ENCODE data around the gene PCDHA9. TPM values are rescaled to one million over a fixed set of nuclear protein-coding genes. Genes with fewer than 3 reads are reported as not detected.
"Not testable (repeated sequence)": the region's sequence is repeated elsewhere in the genome, so short reads cannot be mapped to it uniquely, and the experiment has no call there.

PCDHA9 gene
- total RNA-seq, 4 donors from 2014 or later = 0.26 to 1.2 (median 0.64) TPM

GRCh38 chr5:140868721-140869554 is 20.8 kb downstream of the PCDHA9 start, which contains the start of gene PCDHA11:
PCDHA11 (plus strand) TSS chr5:140868957; CDS start chr5:140869104, 147 bp downstream.
- Histone ChIP-seq H3K4me3 (no peak within 1 kb of the TSS), H3K9me3 (no peaks in the 10 kb centered on the region), H3K27ac (no peak within 1 kb of the TSS), H3K4me1 (no peaks in the 10 kb centered on the region), H3K36me3 (no peaks in the 10 kb centered on the region), H3K27me3 (no peaks in the 10 kb centered on the region)
- intact Hi-C loops (cut with DNase I; ENCODE audit: low total_unique reads) = no loop called here
- DNase-seq = no peak
- TF ChIP-seq CTCF (IDR thresholded peaks at IDR 0.05) = peak in 3 of 4 experiments; percentile 8 to 30 (median 12)
- TF ChIP-seq POLR2A (IDR thresholded peaks at IDR 0.05) = no peak

GRCh38 chr5:140869555-140869886 is 21.3 kb downstream of the PCDHA9 start:
- TF ChIP-seq POLR2A (IDR thresholded peaks at IDR 0.05) (no peak), CTCF (IDR thresholded peaks at IDR 0.05) (no peak)
- no peak for DNase-seq
- intact Hi-C loops (cut with DNase I; ENCODE audit: low total_unique reads) = no loop called here
- Histone ChIP-seq H3K27ac (no peak overlapping the region), H3K4me1 (no peaks in the 10 kb centered on the region), H3K27me3 (no peaks in the 10 kb centered on the region), H3K9me3 (no peaks in the 10 kb centered on the region), H3K36me3 (no peaks in the 10 kb centered on the region), H3K4me3 (no peak overlapping the region)

- intact Hi-C loops (cut with DNase I; ENCODE audit: low total_unique reads) = no loop called here
- TF ChIP-seq POLR2A (IDR thresholded peaks at IDR 0.05) (no peak), CTCF (IDR thresholded peaks at IDR 0.05) (no peak)
- Histone ChIP-seq H3K27me3 (no peaks in the 10 kb centered on the region), H3K4me3 (no peak overlapping the region), H3K36me3 (no peaks in the 10 kb centered on the region), H3K9me3 (no peaks in the 10 kb centered on the region), H3K4me1 (no peaks in the 10 kb centered on the region), H3K27ac (no peak overlapping the region)
- DNase-seq = no peak
Measured at GRCh38 chr5:140870221-140871201, 22.3 kb downstream of the PCDHA9 start.

- Histone ChIP-seq H3K4me3 (no peak within 1 kb of the TSS), H3K4me1 (no peaks in the 10 kb centered on the region), H3K9me3 (peaks cover 0 to 8% of the 10 kb centered on the region in 2 donors), H3K27ac (no peak within 1 kb of the TSS), H3K27me3 (no peaks in the 10 kb centered on the region), H3K36me3 (no peaks in the 10 kb centered on the region)
- no peak for TF ChIP-seq POLR2A (IDR thresholded peaks at IDR 0.05)
- TF ChIP-seq CTCF (IDR thresholded peaks at IDR 0.05) = no peak
- DNase-seq = no peak
- intact Hi-C loops (cut with DNase I; ENCODE audit: low total_unique reads) = no loop called here
Measured at GRCh38 chr5:140875085-140876065, 27.2 kb downstream of the PCDHA9 start, which contains the start of gene PCDHA12. PCDHA12 (plus strand) TSS chr5:140875308; CDS start chr5:140875473, 165 bp downstream.

GRCh38 chr5:140876541-140877261 is 28.5 kb downstream of the PCDHA9 start:
- intact Hi-C loops (cut with DNase I; ENCODE audit: low total_unique reads); H3K4me3 ChIP-seq; DNase-seq; H3K27me3 ChIP-seq; H3K4me1 ChIP-seq; H3K27ac ChIP-seq; H3K36me3 ChIP-seq; H3K9me3 ChIP-seq: not testable (repeated sequence)
